NCI-H1694 (cell line): Measurements from ENCODE around the gene EFR3B.
"Not testable (repeated sequence)": the region's sequence is repeated elsewhere in the genome, so short reads cannot be mapped to it uniquely, and the experiment has no call there.

ENCODE experiments used
- DNase-seq: peaks from one replicate; lab custom pipeline; 2025; lab: John Stamatoyannopoulos, UW

Gene EFR3B

GRCh38 chr2:25105336-25106085 is 63.6 kb downstream of the EFR3B start:
- no peak for DNase-seq

- no peak for DNase-seq
These were observed 67.9 kb downstream of the EFR3B start for GRCh38 chr2:25109822-25110221.

- DNase-seq: no peak
These were observed 70.2 kb downstream of the EFR3B start for GRCh38 chr2:25112113-25112512.

- no peak for DNase-seq
These were observed 73.5 kb downstream of the EFR3B start for GRCh38 chr2:25115249-25115883.

GRCh38 chr2:25115902-25116301 is 74.0 kb downstream of the EFR3B start:
- DNase-seq: no peak

GRCh38 chr2:25116956-25117355 is 75.1 kb downstream of the EFR3B start:
- no peak for DNase-seq

GRCh38 chr2:25119263-25119662 is 77.4 kb downstream of the EFR3B start:
- no peak for DNase-seq

- no peak for DNase-seq
These were observed 80.5 kb downstream of the EFR3B start for GRCh38 chr2:25122367-25122766.

GRCh38 chr2:25123682-25124081 is 81.8 kb downstream of the EFR3B start:
- DNase-seq: no peak

GRCh38 chr2:25125189-25125588 is 83.3 kb downstream of the EFR3B start:
- no peak for DNase-seq

- no peak for DNase-seq
These were observed 84.1 kb downstream of the EFR3B start for GRCh38 chr2:25125976-25126375.

- not testable (repeated sequence) for DNase-seq
These were observed 85.2 kb downstream of the EFR3B start for GRCh38 chr2:25127071-25127470.

GRCh38 chr2:25127646-25128045 is 85.8 kb downstream of the EFR3B start:
- no peak for DNase-seq

GRCh38 chr2:25129901-25130520 is 88.1 kb downstream of the EFR3B start:
- DNase-seq: no peak

- no peak for DNase-seq
These were observed 89.3 kb downstream of the EFR3B start for GRCh38 chr2:25131253-25131566.

- no peak for DNase-seq
These were observed 89.9 kb downstream of the EFR3B start for GRCh38 chr2:25131567-25132298.

- no peak for DNase-seq
These were observed 90.4 kb downstream of the EFR3B start for GRCh38 chr2:25132299-25132635.

- DNase-seq: no peak
These were observed 90.8 kb downstream of the EFR3B start for GRCh38 chr2:25132693-25133092.

GRCh38 chr2:25140535-25140934 is 98.7 kb downstream of the EFR3B start:
- DNase-seq: not testable (repeated sequence)

- no peak for DNase-seq
These were observed 99.2 kb downstream of the EFR3B start for GRCh38 chr2:25141120-25141519.

GRCh38 chr2:25145803-25146202 is 103.9 kb downstream of the EFR3B start:
- no peak for DNase-seq

- DNase-seq: no peak
These were observed 105.0 kb downstream of the EFR3B start for GRCh38 chr2:25146896-25147295.

- no peak for DNase-seq
These were observed 107.8 kb downstream of the EFR3B start for GRCh38 chr2:25149646-25150045.
